Right renal cortex interstitium (tissue), 3 donors: ENCODE results near the gene UTS2R. TPM values are rescaled to one million over a fixed set of nuclear protein-coding genes. Genes with fewer than 3 reads are reported as not detected.

Experiments
- DNase-seq, 3 donors: peaks; one replicate each; pipeline ENCODE4 v3.0.0-alpha.2; 2013; ENCODE audit warnings: low read depth in 3 of 3, low spot score in 2 of 3
- polyA plus RNA-seq, 3 donors: library from polyadenylated mRNA; unstranded; fragments of 120-200 nt; gene quantifications; one replicate each; pipeline ENCODE4 v1.2.1, GENCODE V29; 2013; ENCODE audit not compliant: insufficient read length in 3 of 3

Gene UTS2R
- under 1 TPM; 0.11 to 0.61 (median 0.41) TPM for polyA plus RNA-seq

DNA sequence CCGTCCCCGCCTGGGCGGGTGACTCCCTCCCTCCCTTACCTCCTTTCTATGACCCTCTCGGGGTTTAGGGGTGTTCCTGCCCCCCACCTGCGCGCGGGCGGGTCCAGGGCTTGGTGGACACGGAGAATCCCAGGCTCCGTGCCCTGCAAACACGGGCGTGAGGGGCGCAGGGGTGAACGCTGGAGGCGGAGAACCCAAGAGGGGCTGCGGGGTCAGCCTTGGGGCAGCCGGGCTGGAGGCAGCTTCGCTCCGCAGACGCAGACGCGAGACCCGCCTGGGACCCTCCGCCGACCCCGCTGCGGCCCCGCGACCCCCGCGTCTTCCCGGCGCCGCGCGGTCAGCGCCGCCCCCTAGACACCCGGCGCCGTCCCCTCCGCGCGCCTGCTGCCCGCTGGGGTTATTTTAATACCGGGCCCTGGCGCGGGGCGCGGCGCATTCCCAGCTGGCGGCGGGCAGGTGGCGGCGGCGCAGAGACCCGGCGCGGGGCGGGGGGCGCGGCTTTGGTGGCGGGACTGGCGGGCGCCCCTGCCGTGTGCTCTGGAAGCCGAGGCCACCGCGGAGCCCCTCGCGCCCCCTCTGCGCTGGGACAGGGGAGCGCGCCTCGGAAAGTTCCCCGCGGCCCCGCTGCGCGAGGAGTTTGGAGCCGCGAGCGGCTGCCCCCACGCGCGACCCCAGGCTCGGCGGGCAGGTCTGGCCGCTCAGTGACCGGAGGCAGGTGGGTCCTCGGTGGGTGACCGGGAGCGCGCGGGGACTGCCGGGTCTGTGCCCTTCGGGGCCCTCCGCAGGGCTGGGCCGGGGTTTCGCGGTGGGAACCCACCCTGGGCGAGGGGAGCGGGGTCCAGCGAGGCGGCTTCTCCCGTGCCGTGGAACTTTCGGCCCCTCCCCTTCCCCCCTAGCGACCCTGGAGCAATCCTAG is at the start of gene UTS2R:
UTS2R (plus strand) TSS at position 433 of the 916 bp plus-strand sequence. CDS start 2,560 bp downstream, outside the sequence.
- no peak for DNase-seq

DNA sequence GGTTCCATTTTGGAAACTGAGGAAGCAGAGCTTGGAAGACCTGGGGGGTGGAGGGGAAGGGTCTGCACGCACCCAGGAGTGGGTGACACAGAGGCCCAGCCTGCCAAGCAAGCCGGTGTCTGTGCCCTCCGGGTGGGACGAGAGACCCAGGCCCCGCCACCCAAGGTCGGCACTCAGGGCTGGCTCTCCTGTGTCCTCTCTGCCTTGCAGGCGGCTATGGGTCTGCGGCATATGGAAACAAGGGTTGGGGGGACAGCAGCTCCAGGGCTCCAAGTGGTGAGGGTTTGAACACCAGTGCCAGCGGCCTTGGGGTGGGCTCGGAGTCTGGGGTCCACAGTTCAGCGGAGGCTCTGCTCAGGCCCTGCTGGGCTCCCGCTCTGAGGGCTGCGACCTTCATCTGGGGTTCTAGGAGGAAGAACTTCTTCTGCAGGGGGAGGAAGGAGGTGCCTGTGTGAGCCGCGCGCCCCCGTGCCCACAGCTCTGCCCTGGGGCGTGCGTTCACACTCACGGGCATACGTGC is 49.6 kb upstream of the UTS2R start:
- DNase-seq: no peak

DNA sequence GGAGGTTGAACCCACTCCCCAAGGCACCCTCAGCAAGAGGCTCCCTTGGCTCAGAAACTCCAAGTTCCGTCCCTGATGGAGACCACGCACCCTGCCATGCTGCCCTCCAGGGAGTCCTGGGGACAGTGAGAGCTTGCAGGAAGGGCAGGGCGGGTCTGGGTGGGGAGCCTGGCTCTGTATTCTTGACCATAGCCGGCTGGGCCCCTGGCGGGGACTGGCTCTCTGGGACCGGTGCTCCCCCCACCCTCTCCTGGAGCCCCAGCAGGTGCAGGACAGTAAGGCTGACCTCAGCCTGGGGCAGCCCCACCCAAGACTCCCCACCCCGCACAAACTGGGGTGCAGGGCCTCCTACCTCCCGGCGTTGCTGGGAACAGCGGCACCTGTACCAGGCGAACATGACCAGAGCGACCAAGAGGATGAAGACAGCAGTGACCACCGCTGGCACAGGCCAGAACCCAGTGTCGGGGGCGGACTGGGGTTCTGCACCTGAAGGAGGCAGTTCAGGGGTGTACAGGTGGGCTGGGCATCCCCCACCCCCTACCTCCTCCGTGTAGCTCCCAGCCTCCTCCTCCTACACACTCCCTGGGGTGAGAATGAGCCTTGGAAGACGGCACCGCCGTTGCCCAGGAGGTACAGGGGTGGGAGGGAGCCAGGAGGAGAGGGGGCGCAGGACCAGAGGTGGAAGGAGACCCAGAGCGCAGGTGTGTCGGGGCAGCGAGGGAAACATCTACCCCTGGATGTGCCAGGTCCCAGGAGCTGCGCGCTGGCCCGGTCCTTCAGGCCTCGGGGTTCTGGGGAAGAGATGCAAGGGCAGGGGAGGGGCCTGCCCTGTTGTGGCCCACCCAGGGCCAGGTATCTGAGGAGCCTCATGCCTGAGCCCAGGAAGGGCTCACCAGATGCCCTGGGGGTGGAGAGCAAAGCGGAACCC is 48.8 kb upstream of the UTS2R start:
- no peak for DNase-seq

DNA sequence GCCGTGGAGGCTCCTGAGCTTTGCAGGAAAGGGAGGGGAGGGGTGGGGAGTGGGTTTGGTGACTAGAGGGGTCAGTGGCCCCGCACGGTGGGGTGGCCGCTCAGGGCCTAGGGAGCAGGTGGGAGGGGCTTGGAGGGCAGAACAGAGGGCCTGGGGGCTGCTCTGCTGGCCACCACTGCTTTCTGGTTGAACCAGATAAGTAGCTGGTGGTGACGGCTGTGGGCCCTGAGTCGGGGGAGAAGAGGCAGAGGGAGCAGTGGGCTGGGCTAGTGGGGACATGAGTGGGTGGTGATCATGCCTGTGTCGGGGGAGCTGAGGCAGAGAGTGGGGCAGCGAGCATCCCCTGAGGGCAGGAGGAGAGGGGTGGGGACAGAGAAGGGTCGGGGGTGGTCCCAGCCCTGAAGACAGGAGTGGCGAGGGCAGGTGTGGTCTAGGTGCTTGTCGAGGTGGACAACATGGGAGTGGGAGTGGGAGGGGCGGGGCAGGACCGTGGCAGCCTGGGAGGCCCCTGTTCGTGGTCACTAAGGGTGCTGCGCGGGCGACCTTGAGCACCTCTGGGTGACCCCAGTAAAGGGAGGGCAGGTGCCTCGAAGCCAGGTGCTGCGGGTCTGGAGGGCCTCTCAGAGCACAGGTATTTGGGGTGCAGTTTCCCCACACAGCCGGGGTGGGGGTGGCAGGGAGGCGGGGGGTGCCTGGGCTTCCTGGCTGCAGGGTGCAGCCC is 47.9 kb upstream of the UTS2R start:
- DNase-seq: no peak

DNA sequence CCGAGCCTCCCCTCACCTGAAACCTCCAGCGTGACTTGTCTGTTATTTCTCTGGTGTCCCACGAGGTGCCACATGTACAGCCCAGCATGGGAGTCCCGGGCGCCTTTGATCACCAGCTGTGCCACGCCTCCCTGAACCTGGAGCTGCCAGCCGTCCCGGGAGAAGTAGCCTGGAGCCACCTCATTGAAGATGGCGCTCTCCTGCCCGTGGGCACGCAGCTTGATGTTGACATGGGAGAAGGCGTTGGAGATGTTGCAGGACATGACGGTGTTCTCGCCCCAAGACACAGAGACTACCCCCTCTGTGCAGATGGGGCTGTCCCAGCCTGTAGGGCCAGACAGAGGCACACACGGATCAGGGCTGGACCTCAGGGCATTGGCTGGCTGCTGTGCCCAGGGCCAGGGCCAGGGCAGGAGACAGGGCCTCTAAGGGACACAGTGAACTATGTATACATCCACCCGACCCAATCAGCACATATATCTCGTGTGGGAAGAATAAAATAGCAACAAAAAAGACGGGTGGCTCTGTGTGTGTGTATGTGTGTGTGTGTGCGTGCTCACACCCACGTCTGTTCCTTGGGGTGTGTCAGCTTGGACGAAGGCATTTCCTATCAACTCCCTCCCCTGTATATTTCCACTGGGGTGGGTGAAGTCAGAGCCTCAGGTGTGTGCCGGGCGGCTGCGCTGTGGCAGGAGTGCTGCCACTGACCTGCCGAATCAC is 46.8 kb upstream of the UTS2R start:
- no peak for DNase-seq

DNA sequence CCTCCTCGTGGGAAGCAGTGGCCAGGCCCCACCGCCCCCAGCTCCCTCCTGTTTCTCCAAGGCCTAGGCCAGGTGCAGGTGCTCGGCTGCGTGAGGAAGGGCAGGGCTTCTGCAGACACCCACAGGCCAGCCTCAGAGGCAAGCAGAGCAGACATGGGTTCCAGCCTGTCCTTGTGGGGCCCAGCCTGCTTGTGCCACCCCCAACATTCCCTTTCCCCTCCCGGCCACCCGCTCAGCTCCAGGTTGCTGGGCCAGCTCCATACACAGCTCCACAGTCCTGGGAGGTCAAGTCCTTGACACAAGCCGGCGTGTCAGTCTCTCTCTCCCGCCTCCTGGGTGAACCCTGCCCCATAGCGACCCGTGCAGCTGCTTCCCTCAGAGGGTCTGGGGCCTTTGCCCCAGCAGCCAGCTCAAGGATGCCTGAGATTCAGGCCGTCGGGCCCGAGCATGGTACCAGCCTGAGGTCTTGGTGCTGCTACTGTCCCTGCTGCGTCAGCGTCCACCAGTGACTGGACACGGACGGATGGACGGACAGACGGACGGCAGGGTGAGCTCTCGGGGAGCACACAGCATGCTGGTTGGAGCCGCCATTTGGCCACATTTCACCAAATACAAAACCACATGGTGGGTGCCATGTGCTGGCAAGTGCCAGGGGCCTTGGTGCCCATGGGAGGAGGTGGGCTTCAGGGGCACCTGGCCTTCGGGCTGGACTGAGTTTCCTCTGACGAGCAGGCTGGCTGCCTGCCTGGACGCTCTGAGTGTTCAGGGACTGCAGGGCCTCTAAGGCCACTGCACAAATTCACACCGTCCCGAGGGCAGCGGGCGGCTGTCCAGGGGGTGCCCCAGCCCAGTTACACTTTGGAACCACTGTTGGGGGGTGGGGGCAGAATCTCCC is 46.0 kb upstream of the UTS2R start:
- DNase-seq: no peak

DNA sequence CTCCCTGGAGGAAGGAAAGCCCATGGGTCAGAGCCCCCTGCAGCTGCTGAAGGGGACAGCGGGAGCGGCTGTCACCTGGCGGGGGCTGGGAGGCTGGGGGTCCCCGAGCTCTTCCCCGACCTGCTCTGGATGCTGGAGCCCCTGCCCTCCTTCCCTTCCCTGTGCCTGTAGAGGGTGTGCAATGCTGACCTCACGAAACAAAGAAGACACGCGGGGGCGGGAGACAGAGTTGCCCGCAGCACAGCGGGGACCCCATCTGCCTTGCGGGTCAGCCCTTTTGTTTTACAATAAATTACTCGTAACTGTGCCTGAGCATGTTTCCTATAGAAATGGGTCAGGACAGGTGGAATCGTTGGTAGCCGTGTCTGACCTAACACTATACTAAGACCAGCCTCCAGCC is 44.3 kb upstream of the UTS2R start:
- no peak for DNase-seq

DNA sequence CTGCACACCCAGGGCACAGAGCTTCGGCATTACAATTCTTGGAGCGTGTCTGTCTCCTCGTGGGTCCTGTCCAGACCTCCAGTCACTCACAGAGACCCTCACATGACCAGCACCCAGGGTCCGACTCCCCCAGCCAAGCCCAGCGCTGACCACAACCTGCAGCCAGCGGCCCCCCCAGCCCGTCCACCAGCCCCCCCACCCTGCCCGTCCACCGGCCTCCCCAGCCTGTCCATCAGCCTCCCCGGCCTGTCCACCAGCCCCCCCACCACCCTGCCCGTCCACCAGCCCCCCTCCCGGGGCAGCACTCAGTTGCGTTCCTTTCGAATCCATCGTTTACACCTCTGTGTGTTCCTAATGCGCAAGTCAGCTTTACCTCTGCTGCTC is 43.8 kb upstream of the UTS2R start:
- no peak for DNase-seq

DNA sequence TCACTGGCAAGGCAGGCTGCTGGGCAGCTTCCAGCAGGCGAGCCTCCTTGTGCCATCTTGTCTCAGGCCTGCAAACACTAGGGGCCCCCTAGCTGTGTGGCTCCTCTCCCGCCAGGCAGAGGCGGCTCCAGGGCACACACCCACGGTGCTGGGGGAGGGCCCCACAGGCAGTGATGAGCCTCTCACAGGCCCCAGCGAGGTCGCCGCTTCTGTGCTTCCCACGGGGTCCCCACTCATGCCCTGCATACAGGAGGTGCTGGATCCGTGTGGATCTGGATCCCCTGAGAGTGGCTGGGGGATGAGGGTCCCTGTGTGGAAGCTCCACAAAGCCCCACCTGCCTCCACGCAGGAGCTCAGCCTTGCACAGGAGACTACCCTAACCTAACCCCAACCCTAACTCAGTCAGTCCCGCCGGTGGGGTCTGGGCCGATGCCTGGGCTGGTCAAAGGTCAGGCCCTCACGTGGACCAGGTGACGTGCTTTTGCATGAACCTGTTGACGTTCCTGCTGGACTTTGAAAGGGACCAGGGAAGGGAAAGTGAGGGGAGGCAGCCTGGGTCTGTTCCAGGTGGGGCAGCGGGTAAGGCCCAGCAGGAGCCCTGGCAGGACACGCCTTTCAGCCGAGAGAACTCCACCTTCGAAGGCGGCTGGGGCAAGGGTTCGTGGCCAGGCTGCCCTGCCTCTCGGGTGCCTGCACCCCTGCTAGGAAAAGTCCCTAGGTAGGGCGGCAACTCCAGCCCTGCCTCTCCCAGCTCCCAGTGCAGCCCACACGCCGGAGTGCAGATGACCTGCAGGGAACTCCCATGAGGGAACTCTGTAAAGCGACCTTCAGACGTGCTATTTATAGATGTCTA is 43.2 kb upstream of the UTS2R start:
- no peak for DNase-seq

DNA sequence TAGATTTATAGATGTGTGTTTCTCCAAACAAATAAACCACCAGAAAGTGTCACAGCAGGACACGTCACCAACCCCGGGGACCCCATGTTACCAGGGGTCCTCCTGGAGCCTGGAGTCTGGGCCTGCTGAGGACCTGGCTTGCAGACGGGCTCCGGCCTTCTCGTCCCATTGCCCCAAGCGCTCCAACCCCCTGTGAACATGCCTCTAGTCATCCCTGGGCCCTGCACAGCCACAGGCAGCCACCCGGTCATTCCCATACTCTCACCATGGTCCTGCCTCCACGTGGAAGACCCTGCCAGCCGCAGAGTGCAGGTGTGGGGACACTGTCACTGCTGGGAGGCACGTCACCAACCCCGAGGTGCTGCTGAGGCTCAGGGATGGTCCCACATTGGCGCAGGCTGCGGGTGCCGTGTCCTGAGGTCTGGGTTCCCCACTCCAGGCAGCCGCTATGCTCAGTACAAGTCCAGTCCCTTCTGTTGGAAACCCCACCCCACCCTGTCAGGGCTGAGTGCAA is 42.5 kb upstream of the UTS2R start:
- DNase-seq: no peak

DNA sequence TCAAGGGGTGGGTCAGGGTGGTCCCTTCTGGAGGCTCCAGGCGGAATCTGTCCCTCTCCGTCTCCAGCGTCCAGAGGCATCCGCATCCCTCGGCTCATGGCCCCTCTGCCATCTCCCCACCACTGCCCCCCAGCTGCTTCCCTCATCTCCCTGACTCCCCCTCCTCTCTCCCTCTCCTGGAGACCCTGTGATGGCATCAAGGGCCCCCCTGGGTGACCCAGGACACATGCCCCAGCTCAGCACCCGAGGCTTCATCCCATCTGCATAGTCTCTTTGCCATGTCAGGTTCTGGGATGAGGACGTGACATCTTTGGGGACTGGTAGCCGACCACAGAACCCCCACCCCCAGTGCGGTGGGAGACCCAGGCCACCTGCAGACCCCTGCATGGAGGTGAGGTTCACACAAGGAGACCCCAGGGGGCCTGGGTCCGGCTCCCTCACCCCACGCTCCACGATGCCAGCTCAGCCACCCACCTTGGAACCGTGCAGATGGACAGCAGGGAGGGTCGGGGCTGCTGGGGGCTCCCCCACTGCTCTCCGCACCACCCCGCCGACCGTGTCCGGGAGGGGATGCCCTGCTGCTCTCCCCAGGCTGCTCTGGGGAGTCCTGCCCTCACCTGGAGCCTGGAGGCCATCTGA is 41.8 kb upstream of the UTS2R start:
- no peak for DNase-seq

DNA sequence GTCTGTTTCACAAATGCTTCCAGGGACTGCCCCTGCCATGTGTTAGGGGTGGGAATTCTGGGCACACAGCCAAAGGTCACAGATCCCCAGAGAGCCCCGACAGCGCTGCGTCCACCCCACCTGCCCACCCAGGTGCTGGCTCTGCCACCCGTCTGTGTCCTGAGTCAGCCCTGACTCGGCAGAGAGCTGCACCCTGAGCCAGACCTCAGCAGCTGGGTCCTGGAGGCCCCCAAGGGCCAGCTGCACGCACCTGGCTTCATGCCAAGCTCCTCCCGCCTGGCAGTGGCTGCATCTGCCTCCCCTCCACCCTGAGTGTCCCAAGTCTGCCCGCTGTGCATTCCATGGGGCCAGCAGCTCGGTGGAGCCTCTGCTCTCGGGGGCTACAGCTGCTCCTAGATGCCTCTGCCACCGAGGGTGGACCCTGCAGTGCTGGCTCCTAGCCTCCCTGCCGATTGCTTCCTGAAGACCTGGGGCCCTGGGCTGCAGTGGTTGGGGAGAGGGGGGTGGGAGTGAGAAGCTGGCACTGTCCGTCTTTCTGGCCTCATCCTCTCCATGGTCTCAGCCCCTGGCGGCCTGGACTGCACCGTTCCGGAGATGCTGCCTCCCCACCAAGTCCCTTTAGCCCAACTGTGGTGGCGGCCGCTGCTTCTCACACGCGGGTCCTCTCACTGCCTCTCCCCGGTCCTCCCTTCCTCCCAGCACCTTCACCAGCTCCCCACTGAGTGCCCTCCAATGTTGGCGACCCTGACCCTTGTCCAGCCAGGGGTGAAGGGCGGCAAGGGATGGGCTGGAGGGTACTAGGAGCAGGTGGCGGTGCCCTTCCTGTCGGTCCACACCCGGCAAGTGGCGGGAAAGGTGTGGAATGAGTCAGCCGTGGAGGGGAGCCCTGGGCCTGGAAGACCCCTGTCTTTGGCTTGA is 41.0 kb upstream of the UTS2R start:
- DNase-seq: no peak

DNA sequence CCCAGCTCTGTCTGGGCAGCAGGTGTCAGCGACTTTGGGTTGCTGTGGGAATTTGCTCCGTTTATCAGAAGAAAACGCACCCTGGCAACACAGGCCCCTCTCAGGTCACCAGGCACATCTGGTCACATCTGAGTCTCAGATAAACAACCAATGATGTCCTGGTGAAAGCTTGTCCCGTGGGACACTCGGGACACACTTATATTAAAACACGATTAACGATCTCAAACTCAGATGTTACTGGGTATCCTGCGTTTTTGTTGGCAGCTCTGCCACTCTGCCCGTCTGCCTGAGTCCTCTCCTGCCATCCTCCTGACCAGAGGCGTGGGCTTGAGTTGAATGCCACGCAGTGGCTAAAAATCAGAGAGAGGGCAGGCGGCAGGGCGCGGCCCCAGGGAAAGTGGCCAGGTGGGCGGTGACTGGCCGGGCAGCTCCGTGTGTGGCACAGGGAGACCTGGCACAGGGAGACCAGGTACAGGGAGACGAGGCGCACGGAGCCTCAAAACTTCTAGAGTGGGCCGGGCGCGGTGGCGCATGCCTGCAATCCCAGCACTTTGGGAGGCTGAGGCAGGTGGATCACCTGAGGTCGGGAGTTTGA is 40.1 kb upstream of the UTS2R start:
- DNase-seq: no peak

DNA sequence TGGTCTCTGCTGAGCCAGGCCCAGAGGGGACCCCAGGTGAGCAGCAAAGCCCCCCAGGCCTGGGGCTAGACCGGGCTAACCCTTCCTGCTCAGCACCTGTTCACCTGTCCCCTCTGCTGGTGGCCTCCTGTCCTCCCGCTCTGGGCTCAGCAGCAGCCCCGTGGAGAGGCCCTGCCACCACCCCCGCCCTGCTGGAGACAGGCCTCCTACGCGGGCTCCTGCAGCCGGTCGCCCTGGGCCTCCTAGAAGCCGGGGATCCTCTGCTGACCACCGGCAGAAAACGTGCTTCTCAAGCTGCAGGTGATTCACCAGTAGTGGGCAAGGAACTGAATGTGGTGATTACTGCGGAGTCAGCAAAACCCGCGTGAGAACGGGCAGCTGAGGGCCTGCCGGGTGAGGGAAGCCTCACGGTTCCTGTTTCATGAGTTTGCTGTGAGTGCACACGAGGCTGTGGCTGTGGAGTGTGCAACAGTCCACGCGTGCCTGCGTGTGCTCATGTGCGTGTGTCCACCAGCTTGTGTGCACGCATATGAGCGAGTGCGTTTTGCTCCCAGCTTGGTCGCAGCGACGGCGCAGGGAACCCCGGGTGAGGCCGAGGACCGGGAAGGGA is 38.8 kb upstream of the UTS2R start:
- no peak for DNase-seq
